SK-N-SH treated with all-trans-retinoic acid at 6 μM for 48 hours (cell line): ENCODE measurements around the gene PAXX.

Experiments used
- ARNTL ChIP-seq: fragments of 450-650 bp; formaldehyde crosslinking; IDR thresholded peaks from 2 replicates; pipeline ENCODE4 v1.5.0; 2020; ENCODE audit warnings: low read depth, mild to moderate bottlenecking, moderate library complexity, borderline replicate concordance
- CREB5 ChIP-seq: fragments of 250-450 bp; sonication (Bioruptor Pico); IDR thresholded peaks from 2 replicates; pipeline ENCODE4 v1.5.1; 2020; ENCODE audit warnings: low read depth, mild to moderate bottlenecking, moderate library complexity
- CSRNP3 ChIP-seq: fragments of 250-450 bp; sonication (Bioruptor Pico); IDR thresholded peaks from 2 replicates; pipeline ENCODE4 v1.5.1; 2021; ENCODE audit warnings: mild to moderate bottlenecking, moderate library complexity
- PATZ1 ChIP-seq: fragments of 250-450 bp; sonication (Bioruptor Pico); IDR thresholded peaks from 2 replicates; pipeline ENCODE4 v1.8.0; 2020; ENCODE audit warnings: mild to moderate bottlenecking, moderate library complexity, borderline replicate concordance

GRCh38 chr9:136974817-136975535 lies 17.2 kb upstream of the PAXX start:
- TF ChIP-seq ARNTL (CRISPR knock-in tag) (no peak), CREB5 (CRISPR knock-in tag) (no peak), CSRNP3 (no peak), PATZ1 (CRISPR knock-in tag) (no peak)
